Head of caudate nucleus (tissue), 42 donors: ENCODE results near the gene SLC5A5.

Source experiments
- DNase-seq, 42 donors: peaks; one replicate each; pipeline versions ENCODE4 v3.0.0 to v3.0.0-alpha.2; 2020 to 2021; ENCODE audit warnings: mixed read lengths in 7 of 42
- intact Hi-C: fragments of 100-400 bp; cut with DNase I; formaldehyde crosslinking; loops from one replicate; pipeline ENCODE4 v1.15.0; 2022

The SLC5A5 gene

GRCh38 chr19:17942181-17942580 lies 70.4 kb downstream of the SLC5A5 start:
- intact Hi-C loops = no loop called here
- no peak for DNase-seq

- intact Hi-C loops = no loop called here
Observed at GRCh38 chr19:17942582-17943273, 71.0 kb downstream of the SLC5A5 start.

GRCh38 chr19:17943274-17944221 lies 71.8 kb downstream of the SLC5A5 start:
- no peak for DNase-seq
- intact Hi-C loops = no loop called here

More at GRCh38 chr19:17942582-17943273, 71.0 kb downstream of the SLC5A5 start:
- DNase-seq = no peak

- DNase-seq = peak in 32 of 42 donors; percentile 18 to 85 (median 44)
- intact Hi-C loops = no loop called here
Observed at GRCh38 chr19:17944301-17944700, 72.6 kb downstream of the SLC5A5 start.
